ENCODE data around the gene EBPL. TPM values are rescaled to one million over a fixed set of nuclear protein-coding genes. Genes with fewer than 3 reads are reported as not detected.

EBPL gene
- total RNA-seq, 5 donors from 2014 or later (not counting 1 experiment from before 2014, with no cell fraction given) = 15.7 to 32.3 (median 22.7) TPM

GRCh38 chr13:49630580-49630979 lies 60.7 kb downstream of the EBPL start:
- 94% methylated on average over 16 of the region's 16 CpGs for WGBS (ENCODE audit: insufficient coverage)
- no peak overlapping the region for H3K4me3 Mint-ChIP-seq
- Histone ChIP-seq H3K9me3 (no peaks in the 10 kb centered on the region), H3K27me3 (replicated peaks in 1 of 2; ENCODE audit: control insufficient read depth in 2 of 2, extremely low read depth in 1 of 2, insufficient read depth in 2 of 2, low read length in 1 of 2) (no peaks in the 10 kb centered on the region), H3K27ac (ENCODE audit: low read length) (no peak overlapping the region), H3K36me3 (ENCODE audit: control insufficient read depth in 2 of 2, extremely low read depth in 1 of 2, insufficient read depth in 1 of 2, low read length in 1 of 2) (no peaks in the 10 kb centered on the region), H3K4me3 (ENCODE audit: control insufficient read depth in 1 of 2, extremely low read depth in 1 of 2, low read length in 1 of 2) (no peak overlapping the region), H3K4me1 (ENCODE audit: control insufficient read depth in 1 of 2, extremely low read depth in 1 of 2, insufficient read depth in 2 of 2, low read length in 2 of 2) (peaks cover 2 to 18% of the 10 kb centered on the region in 2 experiments)
- ATAC-seq (replicated peaks in 1 of 4) (no peak), DNase-seq (no peak)
- ChIA-PET POLR2A (no interaction called here), CTCF (no interaction called here)
- H3K9me3 Mint-ChIP-seq = no peaks in the 10 kb centered on the region
- peaks cover 17 to 32% (median 17%) of the 10 kb centered on the region in 3 donors for H3K4me1 Mint-ChIP-seq
- no peak overlapping the region for H3K27ac Mint-ChIP-seq
- no peaks in the 10 kb centered on the region for H3K27me3 Mint-ChIP-seq
- H3K36me3 Mint-ChIP-seq = no peaks in the 10 kb centered on the region

GRCh38 chr13:49629947-49630346 lies 61.3 kb downstream of the EBPL start:
- H3K4me3 Mint-ChIP-seq = no peak overlapping the region
- no peaks in the 10 kb centered on the region for H3K9me3 Mint-ChIP-seq
- peak overlapping the region in 1 of 2 donors; percentile 39 for H3K27ac Mint-ChIP-seq
- no peaks in the 10 kb centered on the region for H3K9me3 ChIP-seq
- 88% methylated on average over 3 of the region's 4 CpGs for WGBS (ENCODE audit: insufficient coverage)
- H3K36me3 Mint-ChIP-seq = no peaks in the 10 kb centered on the region
- no peaks in the 10 kb centered on the region for H3K27me3 Mint-ChIP-seq
- H3K4me1 ChIP-seq (ENCODE audit: control insufficient read depth in 1 of 2, extremely low read depth in 1 of 2, insufficient read depth in 2 of 2, low read length in 2 of 2) = peaks cover 2 to 14% of the 10 kb centered on the region in 2 experiments
- H3K27me3 ChIP-seq (replicated peaks in 1 of 2; ENCODE audit: control insufficient read depth in 2 of 2, extremely low read depth in 1 of 2, insufficient read depth in 2 of 2, low read length in 1 of 2) = no peaks in the 10 kb centered on the region
- no peaks in the 10 kb centered on the region for H3K36me3 ChIP-seq (ENCODE audit: control insufficient read depth in 2 of 2, extremely low read depth in 1 of 2, insufficient read depth in 1 of 2, low read length in 1 of 2)
- H3K4me1 Mint-ChIP-seq = peaks cover 13 to 26% (median 14%) of the 10 kb centered on the region in 3 donors
- DNase-seq (no peak), ATAC-seq (replicated peaks in 1 of 4) (no peak)
- no peak overlapping the region for H3K27ac ChIP-seq (ENCODE audit: low read length)
- CTCF ChIA-PET = no interaction called here
- no peak overlapping the region for H3K4me3 ChIP-seq (ENCODE audit: control insufficient read depth in 1 of 2, extremely low read depth in 1 of 2, low read length in 1 of 2)
- POLR2A ChIA-PET = interaction anchor here in 1 of 2 donors (0.6 kb wide), 1 partner anchor 40 kb away, joined by 3 read pairs; no protein-coding TSS in a partner anchor

GRCh38 chr13:49629196-49629938 lies 61.9 kb downstream of the EBPL start:
- no peak for ATAC-seq (replicated peaks in 1 of 4)
- no peak overlapping the region for H3K27ac ChIP-seq (ENCODE audit: low read length)
- CTCF ChIA-PET = no interaction called here
- H3K9me3 Mint-ChIP-seq = no peaks in the 10 kb centered on the region
- peaks cover 10 to 22% (median 12%) of the 10 kb centered on the region in 3 donors for H3K4me1 Mint-ChIP-seq
- WGBS (ENCODE audit: insufficient coverage) = 100% methylated on average over 2 of the region's 8 CpGs
- H3K36me3 Mint-ChIP-seq = no peaks in the 10 kb centered on the region
- POLR2A ChIA-PET = interaction anchor here in 1 of 2 donors (0.6 kb wide), 1 partner anchor 41 kb away, joined by 3 read pairs; no protein-coding TSS in a partner anchor
- no peaks in the 10 kb centered on the region for H3K36me3 ChIP-seq (ENCODE audit: control insufficient read depth in 2 of 2, extremely low read depth in 1 of 2, insufficient read depth in 1 of 2, low read length in 1 of 2)
- no peaks in the 10 kb centered on the region for H3K27me3 Mint-ChIP-seq
- H3K9me3 ChIP-seq = no peaks in the 10 kb centered on the region
- peak overlapping the region; percentile 39 to 49 for H3K27ac Mint-ChIP-seq
- no peak for DNase-seq
- H3K27me3 ChIP-seq (replicated peaks in 1 of 2; ENCODE audit: control insufficient read depth in 2 of 2, extremely low read depth in 1 of 2, insufficient read depth in 2 of 2, low read length in 1 of 2) = peaks cover 0 to 4% of the 10 kb centered on the region in 2 experiments
- H3K4me3 Mint-ChIP-seq = peak overlapping the region; percentile 39 to 84 (median 84)
- peaks cover 2 to 12% of the 10 kb centered on the region in 2 experiments for H3K4me1 ChIP-seq (ENCODE audit: control insufficient read depth in 1 of 2, extremely low read depth in 1 of 2, insufficient read depth in 2 of 2, low read length in 2 of 2)
- H3K4me3 ChIP-seq (ENCODE audit: control insufficient read depth in 1 of 2, extremely low read depth in 1 of 2, low read length in 1 of 2) = no peak overlapping the region

GRCh38 chr13:49627831-49628652 lies 63.2 kb downstream of the EBPL start, which contains the start of gene ARL11:
Gene ARL11, plus strand, starts transcription at chr13:49628507. Its CDS starts 1,941 bp downstream, at chr13:49630448.
- Mint-ChIP-seq H3K4me3 (peak within 1 kb of the TSS; percentile 74 to 84 (median 84)), H3K27ac (peak within 1 kb of the TSS; percentile 74), H3K27me3 (no peaks in the 10 kb centered on the region), H3K9me3 (no peaks in the 10 kb centered on the region), H3K4me1 (peaks cover 10 to 18% (median 12%) of the 10 kb centered on the region in 3 donors), H3K36me3 (no peaks in the 10 kb centered on the region)
- Histone ChIP-seq H3K36me3 (ENCODE audit: control insufficient read depth in 2 of 2, extremely low read depth in 1 of 2, insufficient read depth in 1 of 2, low read length in 1 of 2) (no peaks in the 10 kb centered on the region), H3K4me1 (ENCODE audit: control insufficient read depth in 1 of 2, extremely low read depth in 1 of 2, insufficient read depth in 2 of 2, low read length in 2 of 2) (peaks cover 2 to 12% of the 10 kb centered on the region in 2 experiments), H3K9me3 (no peaks in the 10 kb centered on the region), H3K27ac (ENCODE audit: low read length) (no peak within 1 kb of the TSS), H3K4me3 (ENCODE audit: control insufficient read depth in 1 of 2, extremely low read depth in 1 of 2, low read length in 1 of 2) (peak within 1 kb of the TSS; percentile 45 to 55), H3K27me3 (replicated peaks in 1 of 2; ENCODE audit: control insufficient read depth in 2 of 2, extremely low read depth in 1 of 2, insufficient read depth in 2 of 2, low read length in 1 of 2) (peaks cover 0 to 5% of the 10 kb centered on the region in 2 experiments)
- DNase-seq (peak; percentile 15 to 67 (median 44)), ATAC-seq (replicated peaks in 1 of 4) (peak; percentile 73 to 90 (median 88))
- ChIA-PET POLR2A (no interaction called here), CTCF (interaction anchor here in 1 of 2 donors (0.6 to 0.7 kb wide), 3 partner anchors 11 to 105 kb away, joined by 3 to 4 read pairs (median 4); partner anchors contain the start of gene EBPL)
- WGBS (ENCODE audit: insufficient coverage) = 22% methylated on average over 7 of the region's 17 CpGs

- ATAC-seq (replicated peaks in 1 of 4) (no peak), DNase-seq (no peak)
- Mint-ChIP-seq H3K4me1 (peaks cover 10 to 17% (median 12%) of the 10 kb centered on the region in 3 donors), H3K27me3 (no peaks in the 10 kb centered on the region), H3K27ac (no peak overlapping the region), H3K36me3 (no peaks in the 10 kb centered on the region), H3K9me3 (no peaks in the 10 kb centered on the region), H3K4me3 (no peak overlapping the region)
- Histone ChIP-seq H3K4me3 (ENCODE audit: control insufficient read depth in 1 of 2, extremely low read depth in 1 of 2, low read length in 1 of 2) (no peak overlapping the region), H3K9me3 (no peaks in the 10 kb centered on the region), H3K27me3 (replicated peaks in 1 of 2; ENCODE audit: control insufficient read depth in 2 of 2, extremely low read depth in 1 of 2, insufficient read depth in 2 of 2, low read length in 1 of 2) (peaks cover 0 to 5% of the 10 kb centered on the region in 2 experiments), H3K4me1 (ENCODE audit: control insufficient read depth in 1 of 2, extremely low read depth in 1 of 2, insufficient read depth in 2 of 2, low read length in 2 of 2) (peaks cover 2 to 12% of the 10 kb centered on the region in 2 experiments), H3K27ac (ENCODE audit: low read length) (no peak overlapping the region), H3K36me3 (ENCODE audit: control insufficient read depth in 2 of 2, extremely low read depth in 1 of 2, insufficient read depth in 1 of 2, low read length in 1 of 2) (no peaks in the 10 kb centered on the region)
- WGBS (ENCODE audit: insufficient coverage) = 84% methylated on average over 12 of the region's 12 CpGs
- ChIA-PET POLR2A (no interaction called here), CTCF (interaction anchor here in 1 of 2 donors (0.7 kb wide), 1 partner anchor 107 kb away, joined by 3 read pairs; no protein-coding TSS in a partner anchor)
These were observed 65.8 kb downstream of the EBPL start for GRCh38 chr13:49625392-49626079.

GRCh38 chr13:49624229-49624628 lies 67.1 kb downstream of the EBPL start:
- WGBS (ENCODE audit: insufficient coverage) = 76% methylated on average over 5 of the region's 6 CpGs

More at GRCh38 chr13:49624229-49624628, 67.1 kb downstream of the EBPL start:
- ChIA-PET POLR2A (no interaction called here), CTCF (no interaction called here)
- DNase-seq (no peak), ATAC-seq (replicated peaks in 1 of 4) (no peak)
- H3K4me3 ChIP-seq (ENCODE audit: control insufficient read depth in 1 of 2, extremely low read depth in 1 of 2, low read length in 1 of 2) = no peak overlapping the region
- Mint-ChIP-seq H3K4me3 (no peak overlapping the region), H3K36me3 (no peaks in the 10 kb centered on the region), H3K4me1 (peaks cover 10 to 15% (median 13%) of the 10 kb centered on the region in 3 donors), H3K27me3 (no peaks in the 10 kb centered on the region), H3K27ac (no peak overlapping the region), H3K9me3 (no peaks in the 10 kb centered on the region)
- H3K27me3 ChIP-seq (replicated peaks in 1 of 2; ENCODE audit: control insufficient read depth in 2 of 2, extremely low read depth in 1 of 2, insufficient read depth in 2 of 2, low read length in 1 of 2) = peaks cover 0 to 9% of the 10 kb centered on the region in 2 experiments
- peaks cover 2 to 12% of the 10 kb centered on the region in 2 experiments for H3K4me1 ChIP-seq (ENCODE audit: control insufficient read depth in 1 of 2, extremely low read depth in 1 of 2, insufficient read depth in 2 of 2, low read length in 2 of 2)
- no peaks in the 10 kb centered on the region for H3K9me3 ChIP-seq
- H3K27ac ChIP-seq (ENCODE audit: low read length) = no peak overlapping the region
- H3K36me3 ChIP-seq (ENCODE audit: control insufficient read depth in 2 of 2, extremely low read depth in 1 of 2, insufficient read depth in 1 of 2, low read length in 1 of 2) = no peaks in the 10 kb centered on the region

Measured in T-cell (primary cell).